Hair follicular keratinocyte (primary cell): ENCODE measurements around the gene LRRC3C. TPM values are rescaled to one million over a fixed set of nuclear protein-coding genes. Genes with fewer than 3 reads are reported as not detected.

Source experiments
- total RNA-seq: library from RNA; depleted of rRNA; stranded (reverse); fragments of >200 nt; gene quantifications from 2 replicates; pipeline ENCODE4 v1.2.3, GENCODE V29; 2015

LRRC3C gene
- total RNA-seq = not detected in 2 replicates

GRCh38 chr17:39927101-39927928, at the start of gene LRRC3C, which contains the start of gene ORMDL3:
Gene LRRC3C (plus strand): TSS chr17:39927732. CDS start chr17:39941524, 13,792 bp downstream.
Gene ORMDL3 (minus strand): TSS chr17:39927601. CDS start chr17:39924203, 3,398 bp downstream.

GRCh38 chr17:39962642-39963220, 35.2 kb downstream of the LRRC3C start, which contains the start of gene GSDMA:
Gene GSDMA (plus strand): TSS chr17:39963004. CDS start chr17:39965688, 2,684 bp downstream.

GRCh38 chr17:39980351-39981206, 53.0 kb downstream of the LRRC3C start, which contains the start of gene PSMD3:
Gene PSMD3 (plus strand): TSS chr17:39980807. CDS start chr17:39980971, 164 bp downstream.

Other genes starting within 250 kb of the LRRC3C start
- 3.9 and 7.2 TPM in 2 replicates for gene PGAP3, start 239.7 kb upstream of the LRRC3C start, total RNA-seq
- gene ERBB2, start 227.7 kb upstream of the LRRC3C start, total RNA-seq = 26.7 and 27.6 TPM in 2 replicates
- 45.8 and 58.5 TPM in 2 replicates for gene MIEN1, start 197.2 kb upstream of the LRRC3C start, total RNA-seq
- gene GRB7, start 189.8 kb upstream of the LRRC3C start, total RNA-seq = 17.8 and 31.5 TPM in 2 replicates
- not detected in 2 replicates for gene IKZF3, start 63.4 kb upstream of the LRRC3C start, total RNA-seq
- gene ZPBP2, start 59.5 kb upstream of the LRRC3C start, total RNA-seq = not detected in 2 replicates
- 2.1 and 3.0 TPM in 2 replicates for gene GSDMB, start 9.1 kb upstream of the LRRC3C start, total RNA-seq
- gene ORMDL3, start 131 bp upstream of the LRRC3C start, total RNA-seq = 28.7 and 30.7 TPM in 2 replicates
- 1.9 and 8.4 TPM in 2 replicates for gene GSDMA, start 35.3 kb downstream of the LRRC3C start, total RNA-seq
- 144 and 208 TPM in 2 replicates for gene PSMD3, start 53.1 kb downstream of the LRRC3C start, total RNA-seq
- 17.7 and 89.3 TPM in 2 replicates for gene CSF3, start 87.7 kb downstream of the LRRC3C start, total RNA-seq
- 51.2 and 66.2 TPM in 2 replicates for gene MED24, start 126.7 kb downstream of the LRRC3C start, total RNA-seq
- gene THRA, start 135.2 kb downstream of the LRRC3C start, total RNA-seq = 10.5 and 11.3 TPM in 2 replicates
- 4.9 and 6.9 TPM in 2 replicates for gene NR1D1, start 172.9 kb downstream of the LRRC3C start, total RNA-seq
- gene MSL1, start 194.2 kb downstream of the LRRC3C start, total RNA-seq = 40.4 and 42.8 TPM in 2 replicates
- 21.4 and 22.2 TPM in 2 replicates for gene CASC3, start 212.8 kb downstream of the LRRC3C start, total RNA-seq
- gene RAPGEFL1, start 249.7 kb downstream of the LRRC3C start, total RNA-seq = 6.8 and 7.1 TPM in 2 replicates